IgD-negative memory B cell (primary cell): ENCODE measurements around the gene UTP11. TPM values are rescaled to one million over a fixed set of nuclear protein-coding genes. Genes with fewer than 3 reads are reported as not detected.
A peak's percentile ranks its signal among the peaks of the same experiment; 100 is the strongest.
"Not testable (repeated sequence)": the region's sequence is repeated elsewhere in the genome, so short reads cannot be mapped to it uniquely, and the experiment has no call there.

Experiments
- H3K27ac Mint-ChIP-seq, 3 donors: one replicate each; pipeline ENCODE4 v1.8.0; 2020 to 2022; ENCODE audit warnings: mild to moderate bottlenecking in 3 of 3, mixed read lengths in 3 of 3, moderate library complexity in 1 of 3
- H3K27me3 Mint-ChIP-seq: one replicate; pipeline ENCODE4 v1.8.0; 2021; ENCODE audit warnings: mixed read lengths
- H3K36me3 Mint-ChIP-seq: one replicate; pipeline ENCODE4 v1.8.0; 2020; ENCODE audit warnings: mild to moderate bottlenecking, mixed read lengths
- H3K4me1 Mint-ChIP-seq, 3 donors: one replicate each; pipeline ENCODE4 v1.8.0; 2020 to 2022; ENCODE audit warnings: mixed read lengths in 3 of 3, mild to moderate bottlenecking in 1 of 3
- H3K4me3 Mint-ChIP-seq, 4 donors: one replicate each; pipeline ENCODE4 v1.8.0; 2020 to 2022; ENCODE audit warnings: mild to moderate bottlenecking in 4 of 4, mixed read lengths in 4 of 4, moderate library complexity in 3 of 4
- H3K9me3 Mint-ChIP-seq, 3 donors: one replicate each; pipeline ENCODE4 v1.8.0; 2020 to 2021; ENCODE audit warnings: mixed read lengths in 3 of 3, mild to moderate bottlenecking in 1 of 3
- polyA plus RNA-seq: library from polyadenylated mRNA; unstranded; fragments of 300-500 nt; fragmentation: Illumina TruSeq; gene quantifications from one replicate; pipeline ENCODE4 v1.2.3, GENCODE V29; 2021

UTP11 gene, protein sequence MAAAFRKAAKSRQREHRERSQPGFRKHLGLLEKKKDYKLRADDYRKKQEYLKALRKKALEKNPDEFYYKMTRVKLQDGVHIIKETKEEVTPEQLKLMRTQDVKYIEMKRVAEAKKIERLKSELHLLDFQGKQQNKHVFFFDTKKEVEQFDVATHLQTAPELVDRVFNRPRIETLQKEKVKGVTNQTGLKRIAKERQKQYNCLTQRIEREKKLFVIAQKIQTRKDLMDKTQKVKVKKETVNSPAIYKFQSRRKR
- 18.9 TPM for polyA plus RNA-seq

DNA sequence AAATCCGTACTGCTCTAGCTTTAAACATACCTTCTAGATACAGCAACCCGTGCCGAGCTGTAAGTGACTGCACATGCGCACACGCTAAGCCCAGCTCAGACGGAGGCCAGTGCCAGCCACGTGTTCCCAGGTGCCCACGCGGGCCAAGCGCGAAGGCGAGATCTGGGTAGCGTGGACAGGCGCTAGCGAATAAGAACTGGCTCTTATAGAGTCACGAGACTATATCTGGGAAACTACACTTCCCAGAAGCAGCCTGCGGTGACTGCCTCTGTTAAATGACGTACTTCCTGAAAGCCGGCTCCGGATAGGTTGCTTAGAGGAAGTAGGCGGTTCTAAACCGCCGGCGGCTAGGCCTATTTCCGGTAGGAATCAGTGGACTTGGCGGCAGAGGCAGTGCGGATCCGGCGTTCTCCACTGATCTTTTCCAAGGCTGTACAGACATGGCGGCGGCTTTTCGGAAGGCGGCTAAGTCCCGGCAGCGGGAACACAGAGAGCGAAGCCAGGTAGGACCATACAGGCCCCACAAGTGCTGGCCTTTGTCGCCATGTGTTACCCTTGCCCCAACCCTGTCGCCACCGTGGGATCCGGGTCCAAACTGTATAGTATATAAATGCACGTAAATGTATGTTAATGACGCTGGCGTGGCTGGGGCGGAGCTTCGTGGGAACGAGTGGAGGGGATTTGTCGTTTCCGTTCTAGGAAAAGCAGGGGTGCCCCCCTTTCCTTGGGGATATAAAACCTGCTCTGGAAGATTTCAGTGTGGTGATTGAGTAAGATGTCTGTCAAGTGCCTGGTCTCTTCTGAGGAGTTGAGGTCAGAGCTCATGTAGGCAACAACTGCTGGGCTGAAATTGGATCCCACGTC lies at the start of gene UTP11:
Gene UTP11 (plus strand): TSS at position 372 of the 864 bp plus-strand sequence. CDS start 69 bp downstream, at position 441.
- Mint-ChIP-seq H3K9me3 (peaks cover 0 to 4% (median 0%) of the 10 kb centered on the region in 3 donors), H3K27ac (peak within 1 kb of the TSS; percentile 90 to 100 (median 99)), H3K4me1 (peaks cover 16 to 18% (median 18%) of the 10 kb centered on the region in 3 donors), H3K36me3 (peaks cover 2% of the 10 kb centered on the region), H3K27me3 (no peaks in the 10 kb centered on the region), H3K4me3 (peak within 1 kb of the TSS; percentile 97 to 99 (median 98))

DNA sequence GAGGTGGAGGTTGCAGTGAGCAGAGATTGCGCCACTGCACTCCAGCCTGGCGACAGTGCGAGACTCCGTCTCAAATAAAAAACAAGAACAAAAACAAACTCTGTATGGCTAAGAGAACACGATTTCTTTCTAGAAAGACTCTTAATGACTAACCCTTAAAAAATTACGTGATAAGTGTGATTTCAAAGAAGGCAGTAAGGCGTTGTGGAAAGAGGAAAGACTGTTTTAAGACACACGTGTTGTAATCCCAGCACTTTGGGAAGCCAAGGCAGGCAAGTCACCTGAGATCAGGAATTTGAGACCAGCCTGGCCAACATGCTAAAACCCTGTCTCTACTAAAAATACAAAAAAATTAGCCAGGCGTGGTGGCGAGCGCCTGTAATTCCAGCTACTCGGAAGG lies 48.4 kb upstream of the UTP11 start:
- not testable (repeated sequence) for H3K27ac Mint-ChIP-seq, H3K4me3 Mint-ChIP-seq, H3K9me3 Mint-ChIP-seq, H3K36me3 Mint-ChIP-seq, H3K27me3 Mint-ChIP-seq, H3K4me1 Mint-ChIP-seq

DNA sequence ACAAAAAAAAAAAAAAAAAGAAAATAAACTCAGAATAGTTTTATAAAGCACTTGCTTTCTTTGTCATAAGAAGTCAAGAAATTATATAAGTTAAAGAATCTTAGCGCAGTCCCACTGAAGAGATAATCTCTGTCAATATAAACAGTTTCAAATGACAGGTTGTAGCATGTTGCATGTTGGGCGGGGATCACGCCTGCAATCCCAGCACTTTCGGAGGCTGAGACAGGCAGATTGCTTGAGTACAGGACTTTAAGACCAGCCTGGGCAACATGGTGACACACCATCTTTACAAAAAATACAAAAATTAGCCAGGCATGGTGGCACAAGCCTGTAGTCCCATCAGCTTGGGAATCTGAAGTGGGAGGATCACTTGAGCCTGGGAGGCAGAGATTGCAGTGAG lies 47.2 kb upstream of the UTP11 start:
- no peaks in the 10 kb centered on the region for H3K4me1 Mint-ChIP-seq
- H3K27me3 Mint-ChIP-seq, result no peaks in the 10 kb centered on the region
- H3K36me3 Mint-ChIP-seq, result peaks cover 4% of the 10 kb centered on the region
- no peak overlapping the region for H3K4me3 Mint-ChIP-seq
- no peak overlapping the region for H3K27ac Mint-ChIP-seq
- no peaks in the 10 kb centered on the region for H3K9me3 Mint-ChIP-seq

DNA sequence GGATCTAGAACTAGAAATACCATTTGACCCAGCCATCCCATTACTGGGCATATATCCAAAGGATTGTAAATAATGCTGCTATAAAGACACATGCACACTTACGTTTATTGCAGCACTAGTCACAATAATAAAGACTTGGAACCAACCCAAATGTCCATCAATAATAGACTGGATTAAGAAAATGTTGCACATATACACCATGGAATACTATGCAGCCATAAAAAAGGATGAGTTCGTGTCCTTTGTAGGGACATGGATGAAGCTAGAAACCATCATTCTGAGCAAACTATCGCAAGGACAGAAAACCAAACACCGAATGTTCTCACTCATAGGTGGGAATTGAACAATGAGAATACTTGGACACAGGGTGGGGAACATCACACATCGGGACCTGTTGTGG lies 38.9 kb upstream of the UTP11 start:
- not testable (repeated sequence) for H3K9me3 Mint-ChIP-seq, H3K4me3 Mint-ChIP-seq, H3K4me1 Mint-ChIP-seq, H3K27me3 Mint-ChIP-seq, H3K36me3 Mint-ChIP-seq
- H3K27ac Mint-ChIP-seq, result peak overlapping the region in 1 of 3 donors; percentile 31

DNA sequence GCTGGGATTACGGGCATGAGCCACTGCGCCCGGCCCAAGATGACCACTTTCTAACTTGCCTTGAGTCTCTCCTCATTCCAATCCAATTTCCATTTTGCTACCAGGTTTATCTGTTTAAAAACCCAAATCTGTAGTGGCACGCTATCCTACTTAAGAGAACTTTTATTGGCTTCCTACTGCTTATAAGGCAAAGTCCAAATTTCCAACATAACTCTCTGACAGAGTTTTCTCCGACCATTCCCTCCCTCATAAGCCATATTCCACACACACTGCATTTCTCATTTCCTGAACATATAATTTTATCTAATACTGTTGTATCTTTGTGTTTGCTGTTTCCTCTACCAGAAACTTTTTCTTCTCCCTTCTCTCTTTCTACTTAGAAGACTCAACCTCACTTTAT lies 38.0 kb upstream of the UTP11 start:
- Mint-ChIP-seq H3K36me3 (peaks cover 5% of the 10 kb centered on the region), H3K27ac (no peak overlapping the region), H3K4me1 (peaks cover 0 to 6% (median 6%) of the 10 kb centered on the region in 3 donors), H3K9me3 (no peaks in the 10 kb centered on the region), H3K4me3 (peak overlapping the region in 1 of 4 donors; percentile 49), H3K27me3 (no peaks in the 10 kb centered on the region)

DNA sequence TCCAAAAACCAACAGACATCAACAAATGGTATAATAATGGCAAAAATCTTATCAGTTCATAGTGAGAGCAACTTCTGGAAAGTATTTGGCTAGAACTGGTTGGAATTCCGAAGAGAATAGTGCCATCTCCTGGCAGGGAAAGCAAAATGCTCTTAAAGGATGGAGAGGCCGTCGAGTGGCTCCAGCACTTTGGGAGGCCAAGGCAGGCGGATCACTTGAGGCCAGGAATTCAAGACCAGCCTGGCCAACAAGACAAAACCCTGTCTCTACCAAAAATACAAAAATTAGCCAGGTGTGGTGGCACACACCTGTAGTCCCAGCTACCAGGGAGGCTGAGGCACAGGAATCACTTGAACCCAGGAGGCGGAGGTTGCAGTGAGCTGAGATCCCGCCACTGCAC lies 37.5 kb upstream of the UTP11 start:
- H3K9me3 Mint-ChIP-seq, H3K27ac Mint-ChIP-seq, H3K27me3 Mint-ChIP-seq, H3K36me3 Mint-ChIP-seq, H3K4me1 Mint-ChIP-seq: not testable (repeated sequence)
- peak overlapping the region in 1 of 4 donors; percentile 49 for H3K4me3 Mint-ChIP-seq

DNA sequence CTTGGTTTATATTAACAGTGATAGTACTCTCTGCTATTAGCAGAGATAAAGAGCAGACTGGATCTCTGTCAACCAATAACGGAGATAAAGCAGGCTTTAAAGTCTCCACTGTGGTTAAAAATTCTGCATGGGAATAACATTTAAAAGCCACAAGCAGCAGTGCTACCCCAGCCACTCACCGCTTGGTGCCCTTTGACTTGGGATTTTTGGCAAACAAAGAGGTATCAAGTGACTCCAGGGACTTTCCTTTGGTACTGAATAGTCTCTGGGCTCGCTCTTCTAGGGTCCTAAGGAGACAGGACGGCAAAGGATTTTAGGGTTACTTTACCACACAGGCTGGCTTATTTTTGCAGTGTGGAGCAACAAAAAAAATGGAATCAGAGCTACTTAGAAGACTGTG lies 34.0 kb upstream of the UTP11 start:
- Mint-ChIP-seq H3K36me3 (peaks cover 5% of the 10 kb centered on the region), H3K27ac (no peak overlapping the region), H3K4me3 (no peak overlapping the region), H3K27me3 (no peaks in the 10 kb centered on the region), H3K4me1 (peaks cover 0 to 6% (median 4%) of the 10 kb centered on the region in 3 donors), H3K9me3 (no peaks in the 10 kb centered on the region)

DNA sequence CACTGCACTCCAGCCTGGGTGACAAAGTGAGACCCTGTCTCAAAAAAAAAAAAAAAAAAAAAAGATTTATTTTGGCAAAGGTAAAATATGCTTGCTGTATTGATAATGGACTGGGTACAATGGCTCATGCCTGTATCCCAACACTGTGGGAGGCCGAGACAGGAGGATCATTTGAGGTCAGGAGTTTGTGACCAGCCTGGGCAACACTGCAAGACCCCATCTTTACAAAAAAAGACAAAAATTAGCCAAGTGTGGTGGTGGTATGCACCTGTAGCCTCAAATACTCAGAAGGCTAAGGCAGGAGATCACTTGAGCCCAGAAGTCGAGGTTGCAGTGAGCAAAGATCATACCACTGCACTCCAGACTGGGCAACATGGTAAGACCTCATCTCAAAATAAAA lies 29.0 kb upstream of the UTP11 start:
- no peaks in the 10 kb centered on the region for H3K27me3 Mint-ChIP-seq
- H3K9me3 Mint-ChIP-seq, result no peaks in the 10 kb centered on the region
- H3K36me3 Mint-ChIP-seq, result no peaks in the 10 kb centered on the region
- no peak overlapping the region for H3K27ac Mint-ChIP-seq
- peaks cover 0 to 11% (median 9%) of the 10 kb centered on the region in 3 donors for H3K4me1 Mint-ChIP-seq
- no peak overlapping the region for H3K4me3 Mint-ChIP-seq

DNA sequence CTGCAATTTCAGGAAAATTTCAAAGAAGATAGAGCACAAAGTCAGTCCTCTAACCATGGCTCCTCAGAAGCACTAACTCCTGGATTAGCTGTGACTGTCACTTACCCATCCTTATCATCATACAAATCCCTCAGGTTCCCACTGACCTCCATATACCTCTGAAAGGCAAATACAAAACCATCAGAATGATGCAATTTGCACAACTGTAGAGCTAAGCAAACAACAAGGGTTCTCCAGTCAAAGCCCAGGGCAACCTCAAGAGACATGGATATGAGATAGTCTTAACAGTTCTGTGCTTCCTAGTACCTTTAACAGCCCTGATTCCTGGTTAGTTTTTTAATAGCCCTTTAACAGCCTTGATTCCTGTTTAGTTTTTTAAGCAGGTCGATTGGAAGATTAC lies 24.9 kb upstream of the UTP11 start:
- peak overlapping the region in 2 of 3 donors; percentile 16 to 67 for H3K27ac Mint-ChIP-seq
- H3K27me3 Mint-ChIP-seq, result peaks cover 2% of the 10 kb centered on the region
- H3K4me1 Mint-ChIP-seq, result peaks cover 4 to 19% (median 14%) of the 10 kb centered on the region in 3 donors
- peak overlapping the region in 1 of 4 donors; percentile 90 for H3K4me3 Mint-ChIP-seq
- no peaks in the 10 kb centered on the region for H3K36me3 Mint-ChIP-seq
- H3K9me3 Mint-ChIP-seq, result no peaks in the 10 kb centered on the region

DNA sequence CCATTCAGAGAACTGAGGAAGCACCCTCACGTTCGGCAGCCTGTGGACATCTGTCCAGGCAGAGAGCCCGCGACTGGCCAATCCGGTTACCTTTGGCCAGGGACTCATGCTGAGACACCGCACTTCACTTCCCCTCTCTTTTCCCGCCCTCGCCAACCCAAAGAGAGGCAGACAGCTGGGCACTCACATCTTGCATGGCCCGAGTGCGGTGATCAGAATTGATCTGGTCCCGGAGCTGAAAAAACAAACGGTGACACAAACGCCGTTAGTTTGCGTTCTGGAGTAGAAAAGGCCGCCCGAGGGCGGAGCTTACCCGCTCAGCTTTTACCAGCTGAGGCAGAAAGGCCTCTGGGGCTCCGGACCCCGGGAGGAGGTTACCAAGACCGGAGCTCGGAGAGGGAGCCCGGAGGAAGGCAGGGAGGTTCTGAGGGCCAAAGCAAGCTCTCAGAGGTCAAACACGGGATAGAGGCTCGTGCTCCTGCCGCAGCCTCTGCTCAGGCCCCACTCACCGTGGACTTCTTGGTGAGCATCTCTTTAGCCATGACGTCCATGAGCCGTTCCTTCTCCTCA lies 23.1 kb upstream of the UTP11 start:
- Mint-ChIP-seq H3K27me3 (peaks cover 3% of the 10 kb centered on the region), H3K36me3 (no peaks in the 10 kb centered on the region), H3K27ac (peak overlapping the region; percentile 56 to 96 (median 77)), H3K4me3 (peak overlapping the region; percentile 90 to 99 (median 96)), H3K4me1 (peaks cover 4 to 19% (median 14%) of the 10 kb centered on the region in 3 donors), H3K9me3 (no peaks in the 10 kb centered on the region)

DNA sequence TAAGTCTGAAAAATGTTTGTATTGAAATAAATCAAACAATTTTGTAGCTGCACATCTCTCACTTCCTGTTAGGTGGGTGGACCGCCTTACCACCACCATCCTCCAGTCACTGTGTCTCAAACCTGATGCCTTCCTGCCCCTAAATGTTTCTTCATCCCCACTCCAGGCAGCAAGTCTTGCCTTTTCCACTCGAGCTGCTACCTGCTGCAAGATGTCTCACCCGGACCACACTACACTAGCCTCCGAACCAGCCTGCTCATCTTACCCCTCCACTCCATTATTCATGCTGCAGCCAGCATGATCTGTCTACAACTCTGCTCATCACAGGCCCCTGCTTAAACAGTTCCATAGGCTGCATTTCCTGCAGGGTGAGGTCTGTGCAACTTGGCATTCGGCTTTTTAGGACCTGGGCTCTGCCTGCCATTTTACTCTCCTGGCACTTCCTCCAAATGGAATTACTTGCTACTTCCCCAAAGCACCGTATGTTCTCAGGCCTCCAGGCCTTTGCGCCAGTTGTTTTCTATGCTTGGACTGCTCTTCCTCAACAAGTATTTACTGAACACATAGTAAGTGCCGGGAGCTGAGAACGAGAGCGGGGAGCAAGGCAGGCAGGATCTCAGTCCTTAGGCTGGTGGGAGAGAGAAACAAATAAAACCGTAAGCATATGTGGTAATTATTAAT lies 17.5 kb upstream of the UTP11 start:
- no peaks in the 10 kb centered on the region for H3K36me3 Mint-ChIP-seq
- H3K27me3 Mint-ChIP-seq, result peaks cover 5% of the 10 kb centered on the region
- H3K27ac Mint-ChIP-seq, result peak overlapping the region in 1 of 3 donors; percentile 6
- no peaks in the 10 kb centered on the region for H3K9me3 Mint-ChIP-seq
- peak overlapping the region; percentile 15 to 86 (median 64) for H3K4me3 Mint-ChIP-seq
- H3K4me1 Mint-ChIP-seq, result peaks cover 2 to 10% (median 5%) of the 10 kb centered on the region in 3 donors

DNA sequence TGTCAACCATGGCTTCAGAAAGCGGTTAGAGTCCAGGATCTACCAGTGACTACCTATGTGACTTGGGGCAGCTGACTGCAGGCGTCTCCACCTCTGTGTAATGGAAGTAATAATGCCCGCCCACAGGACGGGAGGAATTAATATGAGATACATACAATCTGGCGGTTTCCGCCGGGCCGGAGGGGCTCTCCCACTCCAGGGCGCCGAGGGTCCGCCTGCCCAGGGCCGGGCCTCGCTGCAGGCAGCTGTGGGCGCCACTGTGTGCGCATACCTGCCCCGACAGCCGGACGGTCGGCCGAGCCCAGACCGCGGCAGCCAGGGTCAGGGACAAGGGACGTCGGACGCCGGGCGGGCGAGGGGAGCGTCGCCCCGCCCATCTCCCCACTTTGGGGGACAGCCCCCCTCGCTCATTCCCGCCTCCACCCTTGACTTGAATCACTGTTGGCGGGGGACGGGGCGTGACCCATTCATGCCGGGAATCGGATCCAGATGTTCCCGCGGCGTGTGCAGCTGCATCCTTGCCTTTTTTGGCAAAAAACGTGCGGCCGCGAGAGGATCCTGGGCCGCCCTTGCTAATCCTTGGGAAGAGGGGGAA lies 16.7 kb upstream of the UTP11 start:
- H3K27ac Mint-ChIP-seq, result peak overlapping the region in 1 of 3 donors; percentile 6
- H3K4me1 Mint-ChIP-seq, result peaks cover 0 to 9% (median 4%) of the 10 kb centered on the region in 3 donors
- H3K4me3 Mint-ChIP-seq, result peak overlapping the region in 3 of 4 donors; percentile 56 to 86 (median 73)

DNA sequence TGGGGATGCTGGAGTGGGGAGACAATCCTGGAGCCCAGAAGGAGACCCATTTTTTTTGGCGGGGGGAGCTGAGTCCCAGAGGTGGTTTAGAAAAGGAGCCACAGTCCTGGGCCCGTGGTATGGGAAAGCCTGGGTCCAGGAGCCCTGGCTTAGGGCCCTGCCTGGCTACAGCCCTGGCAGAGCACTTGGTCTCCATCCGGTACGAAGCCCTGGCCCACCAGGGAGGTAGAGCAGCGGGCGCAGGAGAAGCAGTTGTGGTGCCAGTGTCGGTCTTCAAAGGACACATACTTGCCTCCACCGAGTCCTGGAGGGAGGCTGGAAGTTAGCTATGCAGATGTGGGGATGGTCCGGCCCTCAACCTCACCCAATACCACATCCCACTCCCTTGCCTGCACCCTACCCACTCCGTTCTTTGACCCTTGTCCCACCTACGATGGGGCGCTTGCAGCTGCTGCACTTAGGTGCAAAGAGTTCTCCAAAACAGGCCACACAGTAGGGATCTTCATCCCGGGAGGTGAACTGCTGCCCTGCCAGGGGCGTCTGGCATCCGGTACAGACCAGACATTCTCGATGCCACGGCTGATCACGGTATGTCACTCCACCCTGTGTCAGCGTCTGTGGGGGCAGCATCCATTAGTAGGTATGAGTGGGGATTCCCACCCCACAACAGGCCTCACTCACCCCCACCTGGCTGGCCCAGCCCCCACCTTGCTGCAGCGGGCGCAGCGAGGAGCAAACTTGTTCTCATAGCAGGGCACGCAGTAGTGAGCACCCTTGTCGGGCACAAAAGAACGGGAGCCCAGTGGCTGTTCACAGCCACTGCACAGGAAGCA lies 15.1 kb upstream of the UTP11 start:
- Mint-ChIP-seq H3K9me3 (no peaks in the 10 kb centered on the region), H3K27me3 (peaks cover 4% of the 10 kb centered on the region), H3K4me1 (peaks cover 0 to 9% (median 4%) of the 10 kb centered on the region in 3 donors), H3K36me3 (no peaks in the 10 kb centered on the region), H3K4me3 (no peak overlapping the region), H3K27ac (peak overlapping the region in 1 of 3 donors; percentile 71)

More for the DNA sequence above, 16.7 kb upstream of the UTP11 start:
- Mint-ChIP-seq H3K36me3 (no peaks in the 10 kb centered on the region), H3K27me3 (peaks cover 4% of the 10 kb centered on the region), H3K9me3 (no peaks in the 10 kb centered on the region)
